H9 (cell line): ENCODE results near the gene GUCY1A1. TPM values are rescaled to one million over a fixed set of nuclear protein-coding genes. Genes with fewer than 3 reads are reported as not detected.

Experiments
- DNase-seq: peaks from one replicate; pipeline ENCODE4 v3.0.0-alpha.2; 2017
- H2AFZ ChIP-seq: one replicate; pipeline ENCODE4 v1.6.1; 2013; ENCODE audit warnings: mild to moderate bottlenecking, low read length, control low read depth, moderate library complexity
- H2AK5ac ChIP-seq: 2 replicates; pipeline ENCODE4 v1.6.1; 2013; ENCODE audit warnings: low read length, control low read depth, mixed read lengths; ENCODE audit not compliant: insufficient read length
- H2BK120ac ChIP-seq: one replicate; pipeline ENCODE4 v1.6.1; 2013; ENCODE audit warnings: low read depth, mild to moderate bottlenecking, low read length, control low read depth, inconsistent platforms; ENCODE audit not compliant: poor library complexity, severe bottlenecking
- H2BK12ac ChIP-seq: 2 replicates; pipeline ENCODE4 v1.6.1; 2013; ENCODE audit warnings: low read length, control low read depth, mixed read lengths, low read depth; ENCODE audit not compliant: insufficient read length
- H2BK15ac ChIP-seq: 2 replicates; pipeline ENCODE4 v1.6.1; 2013; ENCODE audit warnings: low read depth, low read length, control low read depth
- H2BK20ac ChIP-seq: one replicate; pipeline ENCODE4 v1.6.1; 2013; ENCODE audit warnings: low read depth, mild to moderate bottlenecking, low read length, control low read depth, inconsistent platforms; ENCODE audit not compliant: poor library complexity, severe bottlenecking
- H2BK5ac ChIP-seq: 2 replicates; pipeline ENCODE4 v1.6.1; 2013; ENCODE audit warnings: low read length, control low read depth, mixed read lengths; ENCODE audit not compliant: insufficient read length
- H3K14ac ChIP-seq: 2 replicates; pipeline ENCODE4 v1.6.1; 2013; ENCODE audit warnings: low read length, control low read depth; ENCODE audit not compliant: insufficient read depth
- H3K18ac ChIP-seq: 2 replicates; pipeline ENCODE4 v1.6.1; 2013; ENCODE audit warnings: low read depth, mild to moderate bottlenecking, mixed read lengths, low read length, control low read depth; ENCODE audit not compliant: insufficient read length
- H3K23ac ChIP-seq: 2 replicates; pipeline ENCODE4 v1.6.1; 2013; ENCODE audit warnings: low read length, control low read depth, mixed read lengths, low read depth; ENCODE audit not compliant: insufficient read length
- H3K23me2 ChIP-seq: 2 replicates; pipeline ENCODE4 v1.6.1; 2013; ENCODE audit warnings: low read depth, mild to moderate bottlenecking, mixed read lengths, low read length, control low read depth; ENCODE audit not compliant: insufficient read length, poor library complexity, severe bottlenecking
- H3K27ac ChIP-seq: 2 replicates; pipeline ENCODE4 v1.5.1; 2013; ENCODE audit warnings: low read length, control low read depth, mixed read lengths, low read depth; ENCODE audit not compliant: insufficient read length
- H3K27me3 ChIP-seq: 2 replicates; pipeline ENCODE4 v1.6.1; 2013; ENCODE audit warnings: low read length, control low read depth, inconsistent platforms; ENCODE audit not compliant: insufficient read depth
- H3K4ac ChIP-seq: 2 replicates; pipeline ENCODE4 v1.6.1; 2013; ENCODE audit warnings: low read depth, mild to moderate bottlenecking, control low read depth, inconsistent platforms, low read length, moderate library complexity
- H3K4me1 ChIP-seq: 2 replicates; pipeline ENCODE4 v1.6.1; 2013; ENCODE audit warnings: low read length, control low read depth, inconsistent platforms; ENCODE audit not compliant: insufficient read depth
- H3K4me2 ChIP-seq: 2 replicates; pipeline ENCODE4 v1.6.1; 2013; ENCODE audit warnings: low read length, control low read depth, mixed read lengths; ENCODE audit not compliant: insufficient read length, insufficient read depth
- H3K56ac ChIP-seq: 2 replicates; pipeline ENCODE4 v1.6.1; 2013; ENCODE audit warnings: low read depth, mild to moderate bottlenecking, mixed read lengths, low read length, control low read depth; ENCODE audit not compliant: insufficient read length
- H3K79me1 ChIP-seq: 2 replicates; pipeline ENCODE4 v1.6.1; 2013; ENCODE audit warnings: low read depth, mild to moderate bottlenecking, moderate library complexity, low read length, control low read depth, inconsistent platforms; ENCODE audit not compliant: insufficient read depth, poor library complexity, severe bottlenecking
- H3K79me2 ChIP-seq: 2 replicates; pipeline ENCODE4 v1.6.1; 2013; ENCODE audit warnings: low read length, control low read depth, inconsistent platforms; ENCODE audit not compliant: insufficient read depth
- H3K9ac ChIP-seq: 2 replicates; pipeline ENCODE4 v1.6.1; 2013; ENCODE audit warnings: low read length, control low read depth, mixed read lengths; ENCODE audit not compliant: insufficient read length; ENCODE audit errors: extremely low read depth
- H3K9me3 ChIP-seq: one replicate; pipeline ENCODE4 v1.6.1; 2013; ENCODE audit warnings: low read depth, low read length, inconsistent platforms; ENCODE audit not compliant: control insufficient read depth
- H3T11ph ChIP-seq: one replicate; pipeline ENCODE4 v1.6.1; 2013; ENCODE audit warnings: mild to moderate bottlenecking, low read length, control low read depth, inconsistent platforms
- H4K20me1 ChIP-seq: one replicate; pipeline ENCODE4 v1.6.1; 2013; ENCODE audit not compliant: control insufficient read depth, insufficient read length, insufficient read depth
- H4K5ac ChIP-seq: 2 replicates; pipeline ENCODE4 v1.6.1; 2013; ENCODE audit warnings: low read depth, mild to moderate bottlenecking, mixed read lengths, low read length, control low read depth; ENCODE audit not compliant: insufficient read length
- H4K8ac ChIP-seq: replicated peaks from 2 replicates; pipeline ENCODE4 v1.6.1; 2013; ENCODE audit warnings: low read length, control low read depth, mixed read lengths, low read depth; ENCODE audit not compliant: insufficient read length
- H4K91ac ChIP-seq: 2 replicates; pipeline ENCODE4 v1.6.1; 2013; ENCODE audit warnings: low read depth, mild to moderate bottlenecking, moderate library complexity, mixed read lengths, low read length, control low read depth; ENCODE audit not compliant: insufficient read length
- H3K27ac Mint-ChIP-seq, 3 experiments: 2 replicates in 2 of 3; 3 replicates in 1 of 3; pipeline ENCODE4 v1.8.0; 2020 to 2021; ENCODE audit warnings: mixed read lengths in 3 of 3, mild to moderate bottlenecking in 1 of 3, moderate library complexity in 1 of 3
- H3K27me3 Mint-ChIP-seq: 2 replicates; pipeline ENCODE4 v1.8.0; 2021; ENCODE audit warnings: low read depth, mild to moderate bottlenecking, moderate library complexity, mixed read lengths
- H3K36me3 Mint-ChIP-seq, 3 experiments: 2 replicates in 2 of 3; 3 replicates in 1 of 3; pipeline ENCODE4 v1.8.0; 2020 to 2021; ENCODE audit warnings: low read depth in 3 of 3, mixed read lengths in 3 of 3; ENCODE audit not compliant: insufficient read depth in 1 of 3
- H3K4me1 Mint-ChIP-seq, 2 experiments: 2 replicates each; pipeline ENCODE4 v1.8.0; 2020; ENCODE audit warnings: mixed read lengths in 2 of 2
- H3K4me3 Mint-ChIP-seq, 2 experiments: 2 replicates in 1 of 2; 3 replicates in 1 of 2; pipeline ENCODE4 v1.8.0; 2020 to 2021; ENCODE audit warnings: mild to moderate bottlenecking in 2 of 2, mixed read lengths in 2 of 2, moderate library complexity in 1 of 2
- H3K9me3 Mint-ChIP-seq, 2 experiments: 2 replicates in 1 of 2; 3 replicates in 1 of 2; pipeline ENCODE4 v1.8.0; 2020; ENCODE audit warnings: mild to moderate bottlenecking in 2 of 2, mixed read lengths in 2 of 2, moderate library complexity in 1 of 2
- CTCF ChIP-seq: fragments of 200-600 bp; sonication (generic); conservative IDR thresholded peaks from 3 replicates; pipeline ENCODE4 v1.8.0; 2021; ENCODE audit warnings: antibody characterized with exemption, mild to moderate bottlenecking
- WGBS: extraction: QIAGEN DNeasy Blood & Tissue Kit; methylation state at CpG from one replicate; pipeline ENCODE4 v1.1.7; 2013; ENCODE audit warnings: missing lambda C conversion rate, low lambda C conversion rate, mixed read lengths; ENCODE audit not compliant: insufficient read length; ENCODE audit errors: extremely low coverage; 5-methylcytosine and 5-hydroxymethylcytosine counted together
- total RNA-seq: library from RNA; stranded (reverse); gene quantifications from 2 replicates; pipeline ENCODE4 v1.2.1, GENCODE V29; 2021

The GUCY1A1 gene
- total RNA-seq, 1 experiment from 2014 or later: not detected

GRCh38 chr4:155687380-155687982 lies 20.8 kb downstream of the GUCY1A1 start:
- H2BK20ac ChIP-seq: no peak overlapping the region
- DNase-seq: no peak
- no peak overlapping the region for H2BK120ac ChIP-seq
- no peak overlapping the region for H3K14ac ChIP-seq
- H3K27ac ChIP-seq: no peak overlapping the region
- no peak overlapping the region for H3T11ph ChIP-seq
- no peaks in the 10 kb centered on the region for H3K23me2 ChIP-seq
- WGBS: no CpG with 5 or more reads among the region's 6 CpGs
- no peak overlapping the region for H3K23ac ChIP-seq
- H3K9ac ChIP-seq: no peak overlapping the region
- H2AK5ac ChIP-seq: no peak overlapping the region
- TF ChIP-seq CTCF: no peak
- no peaks in the 10 kb centered on the region for H3K4me1 ChIP-seq
- no peak overlapping the region for H4K91ac ChIP-seq
- Mint-ChIP-seq H3K4me3 (no peak overlapping the region), H3K27me3 (peaks cover 2% of the 10 kb centered on the region; the same call in 1 of the 2 replicates), H3K9me3 (no peaks in the 10 kb centered on the region), H3K4me1 (no peaks in the 10 kb centered on the region), H3K27ac (no peak overlapping the region), H3K36me3 (no peaks in the 10 kb centered on the region)
- H3K27me3 ChIP-seq: no peaks in the 10 kb centered on the region
- no peaks in the 10 kb centered on the region for H4K20me1 ChIP-seq
- no peaks in the 10 kb centered on the region for H3K79me2 ChIP-seq
- H2AFZ ChIP-seq: no peak overlapping the region
- no peak overlapping the region for H2BK12ac ChIP-seq
- no peak overlapping the region for H3K4ac ChIP-seq
- no peak overlapping the region for H4K5ac ChIP-seq
- H3K4me2 ChIP-seq: no peak overlapping the region
- no peaks in the 10 kb centered on the region for H3K79me1 ChIP-seq
- no peaks in the 10 kb centered on the region for H3K9me3 ChIP-seq
- no peak overlapping the region for H2BK5ac ChIP-seq
- H2BK15ac ChIP-seq: no peak overlapping the region
- no peak overlapping the region for H3K18ac ChIP-seq
- no peak overlapping the region for H4K8ac ChIP-seq
- H3K56ac ChIP-seq: no peak overlapping the region
